ENCODE data around the gene WWOX.

DNA sequence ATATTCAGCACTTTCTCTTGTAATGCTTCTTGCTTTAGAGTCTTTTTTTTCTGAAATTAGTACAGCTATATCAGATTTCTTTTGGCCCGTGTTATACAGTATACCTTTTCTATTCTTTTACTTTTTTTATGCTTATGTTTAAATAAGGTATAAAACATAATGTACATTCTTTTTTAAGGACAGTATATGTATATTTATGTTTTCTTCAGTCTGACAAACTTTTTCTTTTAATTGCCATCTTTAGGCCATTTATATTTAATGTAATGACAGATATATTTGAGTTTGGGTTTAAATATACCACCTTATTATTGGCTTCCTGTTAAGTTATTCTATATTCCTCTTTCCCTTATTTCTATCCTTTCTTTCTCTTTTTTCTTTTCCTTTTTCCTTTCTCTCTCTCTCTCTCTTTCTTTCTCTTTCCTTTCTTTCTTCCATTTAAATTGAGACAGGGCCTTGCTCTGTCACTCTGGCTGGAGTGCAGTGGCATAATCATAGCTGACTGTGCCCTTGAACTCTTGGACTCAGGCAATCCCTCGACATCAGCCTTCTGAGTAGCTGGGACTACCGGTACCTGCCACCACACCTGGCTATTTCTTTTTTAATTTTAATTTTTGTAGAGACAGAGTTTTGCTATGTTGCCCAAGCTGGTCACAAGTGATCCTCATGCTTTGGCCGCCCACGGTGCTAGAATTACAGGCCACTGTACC is 61.7 kb downstream of the WWOX start:
- TF ChIP-seq, protein P1, sequence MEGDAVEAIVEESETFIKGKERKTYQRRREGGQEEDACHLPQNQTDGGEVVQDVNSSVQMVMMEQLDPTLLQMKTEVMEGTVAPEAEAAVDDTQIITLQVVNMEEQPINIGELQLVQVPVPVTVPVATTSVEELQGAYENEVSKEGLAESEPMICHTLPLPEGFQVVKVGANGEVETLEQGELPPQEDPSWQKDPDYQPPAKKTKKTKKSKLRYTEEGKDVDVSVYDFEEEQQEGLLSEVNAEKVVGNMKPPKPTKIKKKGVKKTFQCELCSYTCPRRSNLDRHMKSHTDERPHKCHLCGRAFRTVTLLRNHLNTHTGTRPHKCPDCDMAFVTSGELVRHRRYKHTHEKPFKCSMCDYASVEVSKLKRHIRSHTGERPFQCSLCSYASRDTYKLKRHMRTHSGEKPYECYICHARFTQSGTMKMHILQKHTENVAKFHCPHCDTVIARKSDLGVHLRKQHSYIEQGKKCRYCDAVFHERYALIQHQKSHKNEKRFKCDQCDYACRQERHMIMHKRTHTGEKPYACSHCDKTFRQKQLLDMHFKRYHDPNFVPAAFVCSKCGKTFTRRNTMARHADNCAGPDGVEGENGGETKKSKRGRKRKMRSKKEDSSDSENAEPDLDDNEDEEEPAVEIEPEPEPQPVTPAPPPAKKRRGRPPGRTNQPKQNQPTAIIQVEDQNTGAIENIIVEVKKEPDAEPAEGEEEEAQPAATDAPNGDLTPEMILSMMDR (conservative IDR thresholded peaks at IDR 0.05; ENCODE audit: low read depth, low read length), result no peak
- TF ChIP-seq EZH2 (IDR thresholded peaks at IDR 0.05; ENCODE audit: low read length, unreplicated experiment) (no peak), EZH2phosphoT487 (IDR thresholded peaks at IDR 0.05; ENCODE audit: borderline replicate concordance, low read length) (no peak)
